IMR-90 (cell line): ENCODE data around the gene PAPPA.

Source experiments
- BHLHE40 ChIP-seq: fragments of 150-350 bp; IDR thresholded peaks from 2 replicates; pipeline ENCODE4 v1.6.1; 2016; ENCODE audit warnings: mild to moderate bottlenecking, low read depth, low read length
- CEBPB ChIP-seq: IDR thresholded peaks from 2 replicates; pipeline ENCODE4 v1.6.1; 2012; ENCODE audit warnings: low read depth, low read length, improper control_type of control experiment
- FOS ChIP-seq: fragments of 150-350 bp; IDR thresholded peaks from 2 replicates; pipeline ENCODE4 v1.6.1; 2016; ENCODE audit warnings: low read depth, low read length
- MAFK ChIP-seq: IDR thresholded peaks from 2 replicates; pipeline ENCODE4 v1.6.1; 2012; ENCODE audit warnings: low read depth, low read length, improper control_type of control experiment
- MXI1 ChIP-seq: IDR thresholded peaks from 2 replicates; pipeline ENCODE4 v1.6.1; 2012; ENCODE audit warnings: low read depth, mild to moderate bottlenecking, low read length, moderate library complexity, borderline replicate concordance
- POLR2A ChIP-seq: IDR thresholded peaks from 2 replicates; pipeline ENCODE4 v1.6.1; 2012; ENCODE audit warnings: mild to moderate bottlenecking, low read depth, low read length
- RAD21 ChIP-seq: IDR thresholded peaks from 2 replicates; pipeline ENCODE4 v1.6.1; 2012; ENCODE audit warnings: low read length, improper control_type of control experiment
- RCOR1 ChIP-seq: IDR thresholded peaks from 2 replicates; pipeline ENCODE4 v1.6.1; 2012; ENCODE audit warnings: mild to moderate bottlenecking, low read length, improper control_type of control experiment; ENCODE audit not compliant: insufficient replicate concordance
- RFX5 ChIP-seq: IDR thresholded peaks from 2 replicates; pipeline ENCODE4 v1.8.0; 2012; ENCODE audit warnings: low read depth, mild to moderate bottlenecking, low read length, moderate library complexity
- SMC3 ChIP-seq: fragments of 150-350 bp; IDR thresholded peaks from 2 replicates; pipeline ENCODE4 v1.6.1; 2016; ENCODE audit warnings: low read depth, mild to moderate bottlenecking, antibody characterized with exemption, low read length, moderate library complexity
- TF ChIP-seq, protein P1 (sequence below): conservative IDR thresholded peaks from 2 replicates; pipeline ENCODE4 v1.5.1; 2012; ENCODE audit warnings: mild to moderate bottlenecking, low read depth, low read length, improper control_type of control experiment
- TF ChIP-seq, protein P2 (sequence below): fragments of 150-350 bp; IDR thresholded peaks from 2 replicates; pipeline ENCODE4 v1.6.1; 2016; ENCODE audit warnings: low read depth, mild to moderate bottlenecking, low read length, moderate library complexity, borderline replicate concordance
- TF ChIP-seq, protein P3 (sequence below): fragments of 150-350 bp; IDR thresholded peaks from 2 replicates; pipeline ENCODE4 v1.6.1; 2017; ENCODE audit warnings: mild to moderate bottlenecking, antibody characterized with exemption, low read length, low read depth

DNA sequence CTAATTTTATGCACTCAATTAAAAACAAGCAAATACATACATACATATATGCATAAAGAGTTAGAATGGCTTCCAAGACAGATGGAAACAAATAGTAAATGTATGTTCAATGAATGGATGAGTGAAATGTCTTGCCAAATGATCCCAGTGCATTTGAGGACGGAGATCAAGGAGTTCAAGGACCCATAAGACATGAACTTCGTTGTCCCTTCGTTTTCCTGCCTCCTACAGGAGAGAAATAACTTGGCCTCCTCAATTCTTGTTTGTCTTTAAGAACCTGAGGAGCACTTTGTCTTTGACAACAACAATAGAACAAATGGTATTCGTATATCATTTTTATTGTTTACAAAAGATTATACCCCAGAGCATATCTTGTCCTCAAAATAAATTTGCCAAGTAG lies 2.4 kb upstream of the PAPPA start:
- TF ChIP-seq MXI1 = no peak
- TF ChIP-seq MAFK = no peak
- no peak for TF ChIP-seq FOS
- TF ChIP-seq, protein P1, sequence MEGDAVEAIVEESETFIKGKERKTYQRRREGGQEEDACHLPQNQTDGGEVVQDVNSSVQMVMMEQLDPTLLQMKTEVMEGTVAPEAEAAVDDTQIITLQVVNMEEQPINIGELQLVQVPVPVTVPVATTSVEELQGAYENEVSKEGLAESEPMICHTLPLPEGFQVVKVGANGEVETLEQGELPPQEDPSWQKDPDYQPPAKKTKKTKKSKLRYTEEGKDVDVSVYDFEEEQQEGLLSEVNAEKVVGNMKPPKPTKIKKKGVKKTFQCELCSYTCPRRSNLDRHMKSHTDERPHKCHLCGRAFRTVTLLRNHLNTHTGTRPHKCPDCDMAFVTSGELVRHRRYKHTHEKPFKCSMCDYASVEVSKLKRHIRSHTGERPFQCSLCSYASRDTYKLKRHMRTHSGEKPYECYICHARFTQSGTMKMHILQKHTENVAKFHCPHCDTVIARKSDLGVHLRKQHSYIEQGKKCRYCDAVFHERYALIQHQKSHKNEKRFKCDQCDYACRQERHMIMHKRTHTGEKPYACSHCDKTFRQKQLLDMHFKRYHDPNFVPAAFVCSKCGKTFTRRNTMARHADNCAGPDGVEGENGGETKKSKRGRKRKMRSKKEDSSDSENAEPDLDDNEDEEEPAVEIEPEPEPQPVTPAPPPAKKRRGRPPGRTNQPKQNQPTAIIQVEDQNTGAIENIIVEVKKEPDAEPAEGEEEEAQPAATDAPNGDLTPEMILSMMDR = no peak
- TF ChIP-seq POLR2A = no peak
- TF ChIP-seq CEBPB = no peak
- TF ChIP-seq RAD21 = no peak
- TF ChIP-seq BHLHE40 = no peak
- TF ChIP-seq RFX5 = no peak
- TF ChIP-seq, protein P2, sequence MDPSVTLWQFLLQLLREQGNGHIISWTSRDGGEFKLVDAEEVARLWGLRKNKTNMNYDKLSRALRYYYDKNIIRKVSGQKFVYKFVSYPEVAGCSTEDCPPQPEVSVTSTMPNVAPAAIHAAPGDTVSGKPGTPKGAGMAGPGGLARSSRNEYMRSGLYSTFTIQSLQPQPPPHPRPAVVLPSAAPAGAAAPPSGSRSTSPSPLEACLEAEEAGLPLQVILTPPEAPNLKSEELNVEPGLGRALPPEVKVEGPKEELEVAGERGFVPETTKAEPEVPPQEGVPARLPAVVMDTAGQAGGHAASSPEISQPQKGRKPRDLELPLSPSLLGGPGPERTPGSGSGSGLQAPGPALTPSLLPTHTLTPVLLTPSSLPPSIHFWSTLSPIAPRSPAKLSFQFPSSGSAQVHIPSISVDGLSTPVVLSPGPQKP = no peak
- no peak for TF ChIP-seq RCOR1
- TF ChIP-seq SMC3 = no peak
- TF ChIP-seq, protein P3, sequence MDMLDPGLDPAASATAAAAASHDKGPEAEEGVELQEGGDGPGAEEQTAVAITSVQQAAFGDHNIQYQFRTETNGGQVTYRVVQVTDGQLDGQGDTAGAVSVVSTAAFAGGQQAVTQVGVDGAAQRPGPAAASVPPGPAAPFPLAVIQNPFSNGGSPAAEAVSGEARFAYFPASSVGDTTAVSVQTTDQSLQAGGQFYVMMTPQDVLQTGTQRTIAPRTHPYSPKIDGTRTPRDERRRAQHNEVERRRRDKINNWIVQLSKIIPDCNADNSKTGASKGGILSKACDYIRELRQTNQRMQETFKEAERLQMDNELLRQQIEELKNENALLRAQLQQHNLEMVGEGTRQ = no peak
